H1 (cell line): ENCODE data around the gene HAPLN3. TPM values are rescaled to one million over a fixed set of nuclear protein-coding genes. Genes with fewer than 3 reads are reported as not detected.

ENCODE experiments used
- CTCF ChIA-PET: fragments of 300-600 bp; sonication (Branson Sonifier 250); formaldehyde crosslinking; loops from one replicate; lab custom pipeline; 2021; ENCODE audit not compliant: partially characterized antibody; lab: Charles Lee
- POLR2A ChIA-PET: fragments of 300-600 bp; sonication (Branson Sonifier 250); formaldehyde crosslinking; loops from one replicate; lab custom pipeline; 2021; ENCODE audit warnings: inconsistent platforms; ENCODE audit not compliant: partially characterized antibody; lab: Charles Lee
- DNase-seq, 2 experiments: peaks; one replicate each; pipeline versions ENCODE4 v3.0.0 to v3.0.0-alpha.2; 2010 to 2022; ENCODE audit warnings: low spot score in 2 of 2, low read depth in 1 of 2, mixed read lengths in 1 of 2
- FAIRE-seq: peaks from 2 replicates; lab custom pipeline; 2011; peaks lifted over from hg19 to GRCh38; lab: Jason Lieb, UNC
- H2AFZ ChIP-seq: 2 replicates; pipeline ENCODE4 v1.8.1; 2012; ENCODE audit warnings: low read length, inconsistent platforms
- H2AK5ac ChIP-seq: 2 replicates; pipeline ENCODE4 v1.6.1; 2013; ENCODE audit warnings: low read depth, low read length
- H2BK120ac ChIP-seq: replicated peaks from 2 replicates; pipeline ENCODE3; 2013; ENCODE audit warnings: low read depth, low read length, inconsistent platforms
- H2BK12ac ChIP-seq: 2 replicates; pipeline ENCODE4 v1.6.1; 2013; ENCODE audit warnings: low read depth, low read length
- H2BK15ac ChIP-seq: 2 replicates; pipeline ENCODE4 v1.6.1; 2013; ENCODE audit warnings: low read length
- H2BK20ac ChIP-seq: 2 replicates; pipeline ENCODE4 v1.6.1; 2013; ENCODE audit warnings: low read length
- H2BK5ac ChIP-seq: 2 replicates; pipeline ENCODE4 v1.6.1; 2013; ENCODE audit warnings: low read depth, low read length
- H3K14ac ChIP-seq: 2 replicates; pipeline ENCODE4 v1.6.1; 2013; ENCODE audit warnings: inconsistent platforms; ENCODE audit not compliant: insufficient read length
- H3K18ac ChIP-seq: 2 replicates; pipeline ENCODE4 v1.6.1; 2013; ENCODE audit warnings: low read length; ENCODE audit errors: extremely low read depth
- H3K23ac ChIP-seq: 2 replicates; pipeline ENCODE4 v1.6.1; 2013; ENCODE audit warnings: inconsistent platforms; ENCODE audit not compliant: insufficient read length
- H3K23me2 ChIP-seq: 2 replicates; pipeline ENCODE4 v1.6.1; 2013; ENCODE audit warnings: low read depth, low read length
- H3K27ac ChIP-seq: 2 replicates; pipeline ENCODE4 v1.6.1; 2011; ENCODE audit warnings: low read depth, low read length, inconsistent platforms
- H3K27me3 ChIP-seq, 4 experiments: replicated peaks in 1 of 4; 1 replicate in 1 of 4; 2 replicates in 3 of 4; pipeline versions ENCODE4 v1.6.1 to v1.8.1; 2011 to 2013; ENCODE audit warnings: low read length in 3 of 4, mild to moderate bottlenecking in 3 of 4, inconsistent platforms in 2 of 4, mixed read lengths in 2 of 4, moderate library complexity in 1 of 4; ENCODE audit not compliant: control insufficient read depth in 3 of 4, insufficient read depth in 3 of 4; ENCODE audit errors: extremely low read depth in 1 of 4
- H3K36me3 ChIP-seq, 4 experiments: 2 replicates each; pipeline versions ENCODE4 v1.6.1 to v1.8.1; 2011 to 2013; ENCODE audit warnings: mild to moderate bottlenecking in 4 of 4, low read length in 3 of 4, moderate library complexity in 2 of 4, control low read depth in 1 of 4, inconsistent platforms in 1 of 4; ENCODE audit not compliant: insufficient read depth in 4 of 4, control insufficient read depth in 2 of 4
- H3K4ac ChIP-seq: replicated peaks from 2 replicates; pipeline ENCODE3; 2013; ENCODE audit warnings: low read length, low read depth, mixed read lengths, inconsistent platforms; ENCODE audit not compliant: insufficient read length
- H3K4me1 ChIP-seq, 4 experiments: replicated peaks in 1 of 4; 1 replicate in 1 of 4; 2 replicates in 3 of 4; pipeline versions ENCODE4 v1.6.1 to v1.8.1; 2011 to 2013; ENCODE audit warnings: low read length in 3 of 4, inconsistent platforms in 2 of 4, mixed read lengths in 1 of 4; ENCODE audit not compliant: insufficient read depth in 4 of 4, control insufficient read depth in 3 of 4
- H3K4me2 ChIP-seq, 2 experiments: 2 replicates each; pipeline versions ENCODE4 v1.6.1 to v1.8.1; 2011 to 2013; ENCODE audit warnings: low read depth in 2 of 2, low read length in 2 of 2, control low read depth in 1 of 2, inconsistent platforms in 1 of 2, mild to moderate bottlenecking in 1 of 2; ENCODE audit not compliant: insufficient read depth in 1 of 2
- H3K4me3 ChIP-seq, 4 experiments: fragments of 200-600, 300-600 bp in 1 of 4; sonication (generic), shearing (Covaris generic), sonication (Bioruptor Twin) in 1 of 4; 2 replicates each; pipeline versions ENCODE4 v1.5.1 to v1.8.1; 2011 to 2016; ENCODE audit warnings: low read length in 4 of 4, low read depth in 3 of 4, control low read depth in 2 of 4, inconsistent platforms in 2 of 4, mild to moderate bottlenecking in 2 of 4, mixed read lengths in 1 of 4, moderate library complexity in 1 of 4; ENCODE audit not compliant: insufficient read depth in 2 of 4; ENCODE audit errors: extremely low read depth in 1 of 4
- H3K56ac ChIP-seq: replicated peaks from 2 replicates; pipeline ENCODE3; 2013; ENCODE audit warnings: low read depth, mild to moderate bottlenecking, mixed read lengths, low read length, inconsistent platforms; ENCODE audit not compliant: insufficient read length
- H3K79me1 ChIP-seq: 2 replicates; pipeline ENCODE4 v1.6.1; 2013; ENCODE audit warnings: low read depth, low read length, control low read depth
- H3K79me2 ChIP-seq, 2 experiments: 2 replicates each; pipeline versions ENCODE4 v1.6.1 to v1.8.1; 2012 to 2013; ENCODE audit warnings: low read length in 2 of 2, mild to moderate bottlenecking in 2 of 2, inconsistent platforms in 1 of 2; ENCODE audit not compliant: insufficient read depth in 2 of 2, control insufficient read depth in 1 of 2
- H3K9ac ChIP-seq, 4 experiments: replicated peaks in 1 of 4; 1 replicate in 1 of 4; 2 replicates in 3 of 4; pipeline versions ENCODE4 v1.6.1 to v1.8.1; 2011 to 2013; ENCODE audit warnings: low read depth in 3 of 4, low read length in 3 of 4, control low read depth in 2 of 4, mild to moderate bottlenecking in 2 of 4, moderate library complexity in 2 of 4, inconsistent platforms in 1 of 4; ENCODE audit errors: extremely low read depth in 1 of 4
- H3K9me3 ChIP-seq, 2 experiments: 2 replicates each; pipeline versions ENCODE4 v1.6.1 to v1.8.1; 2012 to 2013; ENCODE audit warnings: mild to moderate bottlenecking in 2 of 2, moderate library complexity in 2 of 2, control low read depth in 1 of 2, inconsistent platforms in 1 of 2, low read depth in 1 of 2, low read length in 1 of 2, mixed read lengths in 1 of 2; ENCODE audit not compliant: insufficient read depth in 2 of 2
- H4K20me1 ChIP-seq, 2 experiments: replicated peaks in 1 of 2; 2 replicates each; pipeline versions ENCODE3 to v1.8.1; 2011 to 2013; ENCODE audit warnings: inconsistent platforms in 2 of 2, low read length in 2 of 2, mild to moderate bottlenecking in 1 of 2; ENCODE audit not compliant: insufficient read depth in 2 of 2, control insufficient read depth in 1 of 2
- H4K5ac ChIP-seq: 2 replicates; pipeline ENCODE4 v1.6.1; 2013; ENCODE audit warnings: low read length, low read depth, mixed read lengths, inconsistent platforms; ENCODE audit not compliant: insufficient read length
- H4K8ac ChIP-seq: 2 replicates; pipeline ENCODE4 v1.8.0; 2013; ENCODE audit warnings: mild to moderate bottlenecking, moderate library complexity, low read length, inconsistent platforms; ENCODE audit not compliant: insufficient read depth; ENCODE audit errors: extremely low read depth
- H4K91ac ChIP-seq: replicated peaks from 2 replicates; pipeline ENCODE3; 2013; ENCODE audit warnings: low read length, mixed read lengths, inconsistent platforms; ENCODE audit not compliant: insufficient read length
- KDM1A ChIP-seq: fragments of 200-600, 300-600 bp; sonication (generic); IDR thresholded peaks from 2 replicates; pipeline ENCODE4 v1.7.1; 2016; ENCODE audit warnings: mild to moderate bottlenecking, low read length, borderline replicate concordance
- TCF12 ChIP-seq: IDR thresholded peaks from 2 replicates; pipeline ENCODE4 v1.6.1; 2011; ENCODE audit warnings: low read depth, mild to moderate bottlenecking, low read length
- WGBS, 2 experiments: shearing (Covaris generic) in 1 of 2; methylation state at CpG; one replicate each; pipeline versions ENCODE4 v1.1.6 to v1.1.7; 2013 to 2015; ENCODE audit warnings: low lambda C conversion rate in 2 of 2, mixed read lengths in 2 of 2, inconsistent platforms in 1 of 2, low coverage in 1 of 2, missing lambda C conversion rate in 1 of 2; ENCODE audit not compliant: insufficient replicate concordance in 2 of 2, insufficient coverage in 1 of 2, insufficient read length in 1 of 2; ENCODE audit errors: extremely low coverage in 1 of 2, missing lambda C conversion rate in 1 of 2; 5-methylcytosine and 5-hydroxymethylcytosine counted together
- polyA plus RNA-seq, 7 experiments: library from polyadenylated mRNA; depleted of rRNA in 3 of 7; stranded (reverse) in 5 of 7; unstranded in 2 of 7; fragments of >200 nt in 5 of 7; fragments of 200-250 nt in 2 of 7; gene quantifications; 1 replicate in 5 of 7; 2 replicates in 1 of 7; 4 replicates in 1 of 7; pipeline versions ENCODE4 v1.2.1 to v1.2.3, GENCODE V29; 2011 to 2013; ENCODE audit warnings: missing spikeins in 2 of 7, mixed read lengths in 2 of 7
- total RNA-seq: library from RNA; stranded (reverse); fragmentation: NEBNext Ultra II Directional; extraction: Animal tissue kit (Norgen Biotek cat#: 25700); gene quantifications from 2 replicates; pipeline ENCODE4 v1.2.1, GENCODE V29; 2021

HAPLN3 gene
- total and polyA plus RNA-seq, 2 of the 8 experiments (the other 6 are each of a cell fraction or from before 2014, with no cell fraction given): 76.2 to 79.7 TPM

DNA sequence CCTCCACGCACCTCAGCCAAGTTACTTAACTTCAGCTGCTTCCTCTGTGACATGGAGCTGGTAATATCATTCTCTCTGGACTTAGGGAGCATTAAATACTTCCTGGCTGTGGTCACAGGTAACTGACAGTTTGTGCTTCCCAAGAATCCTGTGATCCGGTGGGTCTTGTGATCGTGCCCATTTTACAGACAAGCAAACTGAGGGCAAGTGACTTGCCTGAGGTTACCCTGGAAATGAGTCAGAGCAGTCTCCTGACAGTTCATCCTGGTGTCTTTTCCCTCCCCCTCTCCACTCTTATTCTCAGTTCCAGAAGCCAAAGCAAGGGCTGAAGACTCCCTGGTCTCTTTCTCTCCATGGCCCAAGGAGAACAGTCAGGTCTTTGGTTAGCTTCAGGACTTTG is 56.2 kb downstream of the HAPLN3 start:
- Histone ChIP-seq H3K18ac (no peak overlapping the region), H4K5ac (no peak overlapping the region), H2BK12ac (no peak overlapping the region), H2BK20ac (no peak overlapping the region), H3K23ac (no peak overlapping the region), H3K4me3 (no peak overlapping the region), H3K4me1 (no peaks in the 10 kb centered on the region; a peak in 1 of 7 replicates), H3K9ac (no peak overlapping the region), H3K36me3 (no peaks in the 10 kb centered on the region), H3K4ac (no peak overlapping the region), H3K56ac (no peak overlapping the region), H4K8ac (no peak overlapping the region), H2AK5ac (no peak overlapping the region), H2BK15ac (no peak overlapping the region), H3K14ac (no peak overlapping the region), H3K4me2 (no peak overlapping the region), H3K27ac (no peak overlapping the region), H3K79me2 (no peaks in the 10 kb centered on the region), H3K79me1 (no peaks in the 10 kb centered on the region), H3K9me3 (no peaks in the 10 kb centered on the region), H3K27me3 (no peaks in the 10 kb centered on the region), H4K91ac (no peak overlapping the region), H2AFZ (no peak overlapping the region), H3K23me2 (no peaks in the 10 kb centered on the region; the same call in 1 of the 2 replicates), H2BK5ac (no peak overlapping the region), H4K20me1 (no peaks in the 10 kb centered on the region), H2BK120ac (no peak overlapping the region)
- no peak for DNase-seq
- no peak for TF ChIP-seq TCF12
- peak; percentile 51; the same call in 1 of the 2 replicates for TF ChIP-seq KDM1A
- CTCF ChIA-PET: interaction anchor here (0.9 to 2.6 kb wide), 7 partner anchors 31 to 332 kb away, joined by 3 to 9 read pairs (median 3); no protein-coding TSS in a partner anchor
- no peak for FAIRE-seq
- POLR2A ChIA-PET: no interaction called here
- 94% methylated on average over 3 of the region's 3 CpGs; no CpG with 5 or more reads in 1 of the 2 experiments for WGBS, 2 experiments
